Measurements from ENCODE around the gene TNRC18. TPM values are rescaled to one million over a fixed set of nuclear protein-coding genes. Genes with fewer than 3 reads are reported as not detected.

The TNRC18 gene
- total RNA-seq, 2 experiments from 2014 or later: 12.2 to 64.2 TPM

GRCh38 chr7:5388273-5388901 lies 35.2 kb downstream of the TNRC18 start:
- Histone ChIP-seq H3K9me2 (ENCODE audit: insufficient read depth, low read length) (no peaks in the 10 kb centered on the region), H3K36me3 (ENCODE audit: insufficient read depth, low read length) (peaks cover 28% of the 10 kb centered on the region), H3K4me3 (ENCODE audit: low read depth, low read length, poor library complexity, severe bottlenecking) (no peak overlapping the region), H2AFZ (ENCODE audit: low read length) (no peak overlapping the region), H3K27ac (ENCODE audit: low read depth, low read length, poor library complexity, severe bottlenecking) (no peak overlapping the region), H3K4me1 (ENCODE audit: insufficient read depth, low read length, poor library complexity, severe bottlenecking) (no peaks in the 10 kb centered on the region), H3K9me3 (ENCODE audit: low read length) (no peaks in the 10 kb centered on the region), H3K4me2 (ENCODE audit: low read length) (no peak overlapping the region), H4K20me1 (ENCODE audit: insufficient read depth, low read length) (no peaks in the 10 kb centered on the region), H3K79me2 (ENCODE audit: insufficient read depth, low read depth, low read length) (no peaks in the 10 kb centered on the region)
- ChIA-PET POLR2A (no interaction called here), CTCF (ENCODE audit: unreplicated experiment) (no interaction called here)
- BruUV-seq (replicated peaks): no TSS peak
- DNase-seq (ENCODE audit: low spot score): no peak
- TF ChIP-seq EZH2phosphoT487 (IDR thresholded peaks at IDR 0.05; ENCODE audit: borderline replicate concordance, low read depth, low read length) (no peak), CTCF (conservative IDR thresholded peaks at IDR 0.05; ENCODE audit: low read length) (no peak)
- intact Hi-C loops (cut with micrococcal nuclease; ENCODE audit: unreplicated experiment): no loop called here

GRCh38 chr7:5387711-5388245 lies 35.9 kb downstream of the TNRC18 start:
- Histone ChIP-seq H3K9me2 (ENCODE audit: insufficient read depth, low read length) (no peaks in the 10 kb centered on the region), H3K79me2 (ENCODE audit: insufficient read depth, low read depth, low read length) (no peaks in the 10 kb centered on the region), H4K20me1 (ENCODE audit: insufficient read depth, low read length) (no peaks in the 10 kb centered on the region), H3K27ac (ENCODE audit: low read depth, low read length, poor library complexity, severe bottlenecking) (no peak overlapping the region), H3K36me3 (ENCODE audit: insufficient read depth, low read length) (peaks cover 23% of the 10 kb centered on the region), H3K4me2 (ENCODE audit: low read length) (no peak overlapping the region), H3K9me3 (ENCODE audit: low read length) (no peaks in the 10 kb centered on the region), H3K4me1 (ENCODE audit: insufficient read depth, low read length, poor library complexity, severe bottlenecking) (no peaks in the 10 kb centered on the region), H2AFZ (ENCODE audit: low read length) (no peak overlapping the region), H3K4me3 (ENCODE audit: low read depth, low read length, poor library complexity, severe bottlenecking) (no peak overlapping the region)
- ChIA-PET CTCF (ENCODE audit: unreplicated experiment) (no interaction called here), POLR2A (no interaction called here)
- intact Hi-C loops (cut with micrococcal nuclease; ENCODE audit: unreplicated experiment): no loop called here
- no peak for TF ChIP-seq EZH2phosphoT487 (IDR thresholded peaks at IDR 0.05; ENCODE audit: borderline replicate concordance, low read depth, low read length)
- no peak for TF ChIP-seq CTCF (conservative IDR thresholded peaks at IDR 0.05; ENCODE audit: low read length)
- BruUV-seq (replicated peaks): no TSS peak
- no peak for DNase-seq (ENCODE audit: low spot score)

- no peak overlapping the region for H3K27ac ChIP-seq (ENCODE audit: low read depth, low read length, poor library complexity, severe bottlenecking)
- H3K9me3 ChIP-seq (ENCODE audit: low read length): no peaks in the 10 kb centered on the region
- ChIA-PET CTCF (ENCODE audit: unreplicated experiment) (no interaction called here), POLR2A (interaction anchor here (0.9 kb wide), 1 partner anchor 99 kb away, joined by 3 read pairs; no protein-coding TSS in a partner anchor)
- no peak overlapping the region for H3K4me2 ChIP-seq (ENCODE audit: low read length)
- no TSS peak for BruUV-seq (replicated peaks)
- no peak overlapping the region for H2AFZ ChIP-seq (ENCODE audit: low read length)
- H3K9me2 ChIP-seq (ENCODE audit: insufficient read depth, low read length): no peaks in the 10 kb centered on the region
- intact Hi-C loops (cut with micrococcal nuclease; ENCODE audit: unreplicated experiment): no loop called here
- no peaks in the 10 kb centered on the region for H3K79me2 ChIP-seq (ENCODE audit: insufficient read depth, low read depth, low read length)
- no peak overlapping the region for H3K4me3 ChIP-seq (ENCODE audit: low read depth, low read length, poor library complexity, severe bottlenecking)
- H3K4me1 ChIP-seq (ENCODE audit: insufficient read depth, low read length, poor library complexity, severe bottlenecking): no peaks in the 10 kb centered on the region
- no peaks in the 10 kb centered on the region; the same call in 1 of the 2 replicates for H4K20me1 ChIP-seq (ENCODE audit: insufficient read depth, low read length)
- DNase-seq (ENCODE audit: low spot score): no peak
- H3K36me3 ChIP-seq (ENCODE audit: insufficient read depth, low read length): peaks cover 19% of the 10 kb centered on the region
- no peak for TF ChIP-seq EZH2phosphoT487 (IDR thresholded peaks at IDR 0.05; ENCODE audit: borderline replicate concordance, low read depth, low read length)
- no peak for TF ChIP-seq CTCF (conservative IDR thresholded peaks at IDR 0.05; ENCODE audit: low read length)
Measured at GRCh38 chr7:5384618-5385017, 39.0 kb downstream of the TNRC18 start.
